HepG2 (cell line): ENCODE results near the gene GOLGA8B.
"Not testable (repeated sequence)": the region's sequence is repeated elsewhere in the genome, so short reads cannot be mapped to it uniquely, and the experiment has no call there.

Experiments used
- ARNT2 ChIP-seq: sonication (generic); formaldehyde crosslinking; IDR thresholded peaks from 2 replicates; pipeline ENCODE4 v1.8.0; 2022; ENCODE audit warnings: mild to moderate bottlenecking, low read depth, missing genetic modification reagents, moderate library complexity
- CSRNP1 ChIP-seq: sonication (generic); formaldehyde crosslinking; IDR thresholded peaks from 2 replicates; pipeline ENCODE4 v1.8.1; 2023; ENCODE audit warnings: mild to moderate bottlenecking, missing genetic modification reagents
- EZH2 ChIP-seq: conservative IDR thresholded peaks from 2 replicates; pipeline ENCODE4 v1.6.1; 2012; ENCODE audit warnings: mild to moderate bottlenecking, low read depth, low read length, moderate library complexity
- FOXA3 ChIP-seq: IDR thresholded peaks from 2 replicates; pipeline ENCODE4 v1.6.1; 2016; ENCODE audit warnings: missing genetic modification reagents, missing compliant biosample characterization
- HMG20B ChIP-seq: conservative IDR thresholded peaks from 2 replicates; pipeline ENCODE4 v1.6.1; 2016; ENCODE audit warnings: missing genetic modification reagents, missing compliant biosample characterization
- KLF13 ChIP-seq: sonication (generic); formaldehyde crosslinking; IDR thresholded peaks from 2 replicates; pipeline ENCODE4 v1.4.0; 2020; ENCODE audit warnings: mild to moderate bottlenecking, missing genetic modification reagents
- NFATC3 ChIP-seq: sonication (generic); formaldehyde crosslinking; IDR thresholded peaks from 2 replicates; pipeline ENCODE4 v1.5.1; 2020; ENCODE audit warnings: mild to moderate bottlenecking, missing genetic modification reagents
- TP53 ChIP-seq: sonication (generic); formaldehyde crosslinking; conservative IDR thresholded peaks from 2 replicates; pipeline ENCODE4 v1.4.0; 2020; ENCODE audit warnings: missing genetic modification reagents
- ZNF350 ChIP-seq: sonication (generic); formaldehyde crosslinking; IDR thresholded peaks from 2 replicates; pipeline ENCODE4 v1.4.0; 2020; ENCODE audit warnings: mild to moderate bottlenecking, low read depth, missing genetic modification reagents, borderline replicate concordance
- TF ChIP-seq, protein P1 (sequence below): sonication (generic); formaldehyde crosslinking; IDR thresholded peaks from 2 replicates; pipeline ENCODE4 v1.4.0; 2020; ENCODE audit warnings: missing genetic modification reagents
- TF ChIP-seq, protein P2 (sequence below): sonication (generic); formaldehyde crosslinking; IDR thresholded peaks from 2 replicates; pipeline ENCODE4 v1.5.0; 2020; ENCODE audit warnings: mild to moderate bottlenecking, missing genetic modification reagents, moderate library complexity

DNA sequence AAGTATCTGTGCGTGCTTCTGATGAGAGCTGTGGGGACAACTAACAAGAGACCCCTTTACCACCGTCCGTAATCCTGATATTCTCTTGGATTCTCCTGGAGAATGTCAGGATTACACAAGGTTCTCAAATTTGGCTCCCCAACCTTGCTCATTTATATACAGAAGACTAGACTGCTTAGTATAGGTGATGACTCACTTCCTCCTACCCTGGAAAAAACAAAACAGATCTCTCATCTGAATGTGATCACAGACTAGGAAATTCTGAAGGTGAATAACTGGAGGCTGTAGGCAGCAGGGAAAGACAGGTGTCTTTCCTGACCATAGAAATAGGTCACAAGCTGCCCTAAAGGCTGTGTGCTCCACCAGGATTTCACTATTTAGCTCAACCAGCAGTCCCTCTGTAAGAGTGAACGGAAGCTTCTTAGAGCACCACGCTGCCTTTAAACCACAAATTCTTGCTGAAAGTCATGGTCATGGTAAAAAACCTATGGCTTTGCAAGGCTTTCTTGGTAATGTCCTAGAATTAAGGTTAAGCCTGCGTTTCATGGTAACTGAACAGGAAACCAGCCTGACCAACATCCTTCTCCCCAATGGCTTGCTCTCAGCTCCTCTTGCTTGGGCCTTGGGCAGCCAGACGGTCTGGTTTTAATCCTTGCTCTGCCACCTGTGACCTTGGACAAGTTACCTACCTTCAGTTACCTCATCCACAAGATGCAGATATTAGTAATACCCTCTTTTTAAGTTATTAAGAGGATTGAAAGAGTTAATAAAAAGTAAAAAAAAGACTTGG lies 39.4 kb downstream of the GOLGA8B start:
- TF ChIP-seq, protein P1, sequence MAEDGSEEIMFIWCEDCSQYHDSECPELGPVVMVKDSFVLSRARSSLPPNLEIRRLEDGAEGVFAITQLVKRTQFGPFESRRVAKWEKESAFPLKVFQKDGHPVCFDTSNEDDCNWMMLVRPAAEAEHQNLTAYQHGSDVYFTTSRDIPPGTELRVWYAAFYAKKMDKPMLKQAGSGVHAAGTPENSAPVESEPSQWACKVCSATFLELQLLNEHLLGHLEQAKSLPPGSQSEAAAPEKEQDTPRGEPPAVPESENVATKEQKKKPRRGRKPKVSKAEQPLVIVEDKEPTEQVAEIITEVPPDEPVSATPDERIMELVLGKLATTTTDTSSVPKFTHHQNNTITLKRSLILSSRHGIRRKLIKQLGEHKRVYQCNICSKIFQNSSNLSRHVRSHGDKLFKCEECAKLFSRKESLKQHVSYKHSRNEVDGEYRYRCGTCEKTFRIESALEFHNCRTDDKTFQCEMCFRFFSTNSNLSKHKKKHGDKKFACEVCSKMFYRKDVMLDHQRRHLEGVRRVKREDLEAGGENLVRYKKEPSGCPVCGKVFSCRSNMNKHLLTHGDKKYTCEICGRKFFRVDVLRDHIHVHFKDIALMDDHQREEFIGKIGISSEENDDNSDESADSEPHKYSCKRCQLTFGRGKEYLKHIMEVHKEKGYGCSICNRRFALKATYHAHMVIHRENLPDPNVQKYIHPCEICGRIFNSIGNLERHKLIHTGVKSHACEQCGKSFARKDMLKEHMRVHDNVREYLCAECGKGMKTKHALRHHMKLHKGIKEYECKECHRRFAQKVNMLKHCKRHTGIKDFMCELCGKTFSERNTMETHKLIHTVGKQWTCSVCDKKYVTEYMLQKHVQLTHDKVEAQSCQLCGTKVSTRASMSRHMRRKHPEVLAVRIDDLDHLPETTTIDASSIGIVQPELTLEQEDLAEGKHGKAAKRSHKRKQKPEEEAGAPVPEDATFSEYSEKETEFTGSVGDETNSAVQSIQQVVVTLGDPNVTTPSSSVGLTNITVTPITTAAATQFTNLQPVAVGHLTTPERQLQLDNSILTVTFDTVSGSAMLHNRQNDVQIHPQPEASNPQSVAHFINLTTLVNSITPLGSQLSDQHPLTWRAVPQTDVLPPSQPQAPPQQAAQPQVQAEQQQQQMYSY (CRISPR knock-in tag) = not testable (repeated sequence)
- not testable (repeated sequence) for TF ChIP-seq ARNT2 (CRISPR knock-in tag); FOXA3; HMG20B (CRISPR knock-in tag); EZH2; KLF13 (CRISPR knock-in tag); TP53 (CRISPR knock-in tag); CSRNP1 (CRISPR knock-in tag); NFATC3 (CRISPR knock-in tag); ZNF350 (CRISPR knock-in tag)
- TF ChIP-seq, protein P2, sequence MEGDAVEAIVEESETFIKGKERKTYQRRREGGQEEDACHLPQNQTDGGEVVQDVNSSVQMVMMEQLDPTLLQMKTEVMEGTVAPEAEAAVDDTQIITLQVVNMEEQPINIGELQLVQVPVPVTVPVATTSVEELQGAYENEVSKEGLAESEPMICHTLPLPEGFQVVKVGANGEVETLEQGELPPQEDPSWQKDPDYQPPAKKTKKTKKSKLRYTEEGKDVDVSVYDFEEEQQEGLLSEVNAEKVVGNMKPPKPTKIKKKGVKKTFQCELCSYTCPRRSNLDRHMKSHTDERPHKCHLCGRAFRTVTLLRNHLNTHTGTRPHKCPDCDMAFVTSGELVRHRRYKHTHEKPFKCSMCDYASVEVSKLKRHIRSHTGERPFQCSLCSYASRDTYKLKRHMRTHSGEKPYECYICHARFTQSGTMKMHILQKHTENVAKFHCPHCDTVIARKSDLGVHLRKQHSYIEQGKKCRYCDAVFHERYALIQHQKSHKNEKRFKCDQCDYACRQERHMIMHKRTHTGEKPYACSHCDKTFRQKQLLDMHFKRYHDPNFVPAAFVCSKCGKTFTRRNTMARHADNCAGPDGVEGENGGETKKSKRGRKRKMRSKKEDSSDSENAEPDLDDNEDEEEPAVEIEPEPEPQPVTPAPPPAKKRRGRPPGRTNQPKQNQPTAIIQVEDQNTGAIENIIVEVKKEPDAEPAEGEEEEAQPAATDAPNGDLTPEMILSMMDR = not testable (repeated sequence)
